ENCODE results near the gene C1QTNF12. TPM values are rescaled to one million over a fixed set of nuclear protein-coding genes. Genes with fewer than 3 reads are reported as not detected.

C1QTNF12 gene
- total and polyA plus RNA-seq, 2 experiments from 2014 or later, result 4.1 to 4.2 TPM

DNA sequence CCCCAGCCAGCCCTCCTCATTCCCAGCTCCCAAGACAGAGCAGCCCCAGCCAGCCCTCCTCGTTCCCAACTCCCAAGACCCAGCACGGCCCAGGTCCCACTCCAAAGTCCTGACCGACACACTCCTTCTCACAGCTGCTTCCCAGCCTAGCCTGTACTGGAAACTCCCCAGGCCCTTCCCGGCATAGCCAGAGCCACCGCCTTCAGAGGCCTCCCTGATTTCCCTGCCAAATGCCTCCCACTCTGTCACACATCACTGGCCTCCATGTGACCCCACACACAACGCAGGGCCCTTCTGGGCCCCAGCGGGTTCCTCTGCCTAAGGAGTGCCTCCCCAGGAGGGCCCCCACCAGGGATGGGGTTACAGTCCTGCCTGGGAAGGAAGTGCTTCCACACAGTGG lies 24.3 kb upstream of the C1QTNF12 start:
- Histone ChIP-seq H3K79me2 (replicated peaks; ENCODE audit: insufficient read depth) (peaks cover 52% of the 10 kb centered on the region), H3F3A (replicated peaks; ENCODE audit: low read depth) (0 out of 2 replicates have a peak, but pooled peaks cover 4% of the 10 kb centered on the region), H3K36me3 (ENCODE audit: insufficient read depth) (no peaks in the 10 kb centered on the region), H4K20me1 (replicated peaks; ENCODE audit: insufficient read depth) (peaks cover 18% of the 10 kb centered on the region), H3K4me3 (no peak overlapping the region; the same call in 1 of the 2 replicates), H3K27ac (ENCODE audit: low read depth) (0 out of 2 replicates have a peak overlapping the region, but pooled peaks have one; percentile 50), H3K27me3 (ENCODE audit: insufficient read depth) (no peaks in the 10 kb centered on the region), H3K4me1 (ENCODE audit: insufficient read depth) (no peaks in the 10 kb centered on the region; the same call in 1 of the 2 replicates), H3K4me2 (0 out of 2 replicates have a peak overlapping the region, but pooled peaks have one; percentile 26), H3K9me2 (ENCODE audit: insufficient read depth) (no peaks in the 10 kb centered on the region), H2AFZ (no peak overlapping the region)
- Mint-ChIP-seq H3K4me3 (peak overlapping the region; percentile 39; the same call in 2 of the 3 replicates), H3K27ac (peak overlapping the region; percentile 8), H3K27me3 (ENCODE audit: insufficient read depth, low read depth, poor library complexity) (peaks cover 9% of the 10 kb centered on the region), H3K4me1 (peaks cover 25% of the 10 kb centered on the region), H3K36me3 (ENCODE audit: low read depth) (peaks cover 22% of the 10 kb centered on the region), H3K9me3 (no peaks in the 10 kb centered on the region)
- ATAC-seq (no peak), DNase-seq (ENCODE audit: low spot score) (no peak)
- TF ChIP-seq ZNF114 (CRISPR knock-in tag; IDR thresholded peaks at IDR 0.05) (no peak), STAT1 (IDR thresholded peaks at IDR 0.05; ENCODE audit: unreplicated experiment) (no peak), POLR2AphosphoS5 (IDR thresholded peaks at IDR 0.05; ENCODE audit: low read depth) (no peak), NANOG (IDR thresholded peaks at IDR 0.05; ENCODE audit: borderline replicate concordance) (no peak), JUNB (IDR thresholded peaks at IDR 0.05; ENCODE audit: unreplicated experiment) (no peak), EZH2phosphoT487 (IDR thresholded peaks at IDR 0.05; ENCODE audit: unreplicated experiment) (no peak), EZH2 (IDR thresholded peaks at IDR 0.05; ENCODE audit: low read depth, unreplicated experiment) (no peak), CREB1 (CRISPR knock-in tag; IDR thresholded peaks at IDR 0.05; ENCODE audit: low read depth) (no peak), ZNF331 (CRISPR knock-in tag; IDR thresholded peaks at IDR 0.05; ENCODE audit: low read depth) (no peak)
- TF ChIP-seq, protein P1, sequence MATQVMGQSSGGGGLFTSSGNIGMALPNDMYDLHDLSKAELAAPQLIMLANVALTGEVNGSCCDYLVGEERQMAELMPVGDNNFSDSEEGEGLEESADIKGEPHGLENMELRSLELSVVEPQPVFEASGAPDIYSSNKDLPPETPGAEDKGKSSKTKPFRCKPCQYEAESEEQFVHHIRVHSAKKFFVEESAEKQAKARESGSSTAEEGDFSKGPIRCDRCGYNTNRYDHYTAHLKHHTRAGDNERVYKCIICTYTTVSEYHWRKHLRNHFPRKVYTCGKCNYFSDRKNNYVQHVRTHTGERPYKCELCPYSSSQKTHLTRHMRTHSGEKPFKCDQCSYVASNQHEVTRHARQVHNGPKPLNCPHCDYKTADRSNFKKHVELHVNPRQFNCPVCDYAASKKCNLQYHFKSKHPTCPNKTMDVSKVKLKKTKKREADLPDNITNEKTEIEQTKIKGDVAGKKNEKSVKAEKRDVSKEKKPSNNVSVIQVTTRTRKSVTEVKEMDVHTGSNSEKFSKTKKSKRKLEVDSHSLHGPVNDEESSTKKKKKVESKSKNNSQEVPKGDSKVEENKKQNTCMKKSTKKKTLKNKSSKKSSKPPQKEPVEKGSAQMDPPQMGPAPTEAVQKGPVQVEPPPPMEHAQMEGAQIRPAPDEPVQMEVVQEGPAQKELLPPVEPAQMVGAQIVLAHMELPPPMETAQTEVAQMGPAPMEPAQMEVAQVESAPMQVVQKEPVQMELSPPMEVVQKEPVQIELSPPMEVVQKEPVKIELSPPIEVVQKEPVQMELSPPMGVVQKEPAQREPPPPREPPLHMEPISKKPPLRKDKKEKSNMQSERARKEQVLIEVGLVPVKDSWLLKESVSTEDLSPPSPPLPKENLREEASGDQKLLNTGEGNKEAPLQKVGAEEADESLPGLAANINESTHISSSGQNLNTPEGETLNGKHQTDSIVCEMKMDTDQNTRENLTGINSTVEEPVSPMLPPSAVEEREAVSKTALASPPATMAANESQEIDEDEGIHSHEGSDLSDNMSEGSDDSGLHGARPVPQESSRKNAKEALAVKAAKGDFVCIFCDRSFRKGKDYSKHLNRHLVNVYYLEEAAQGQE (IDR thresholded peaks at IDR 0.05; ENCODE audit: unreplicated experiment), result no peak
- TF ChIP-seq, protein P2, sequence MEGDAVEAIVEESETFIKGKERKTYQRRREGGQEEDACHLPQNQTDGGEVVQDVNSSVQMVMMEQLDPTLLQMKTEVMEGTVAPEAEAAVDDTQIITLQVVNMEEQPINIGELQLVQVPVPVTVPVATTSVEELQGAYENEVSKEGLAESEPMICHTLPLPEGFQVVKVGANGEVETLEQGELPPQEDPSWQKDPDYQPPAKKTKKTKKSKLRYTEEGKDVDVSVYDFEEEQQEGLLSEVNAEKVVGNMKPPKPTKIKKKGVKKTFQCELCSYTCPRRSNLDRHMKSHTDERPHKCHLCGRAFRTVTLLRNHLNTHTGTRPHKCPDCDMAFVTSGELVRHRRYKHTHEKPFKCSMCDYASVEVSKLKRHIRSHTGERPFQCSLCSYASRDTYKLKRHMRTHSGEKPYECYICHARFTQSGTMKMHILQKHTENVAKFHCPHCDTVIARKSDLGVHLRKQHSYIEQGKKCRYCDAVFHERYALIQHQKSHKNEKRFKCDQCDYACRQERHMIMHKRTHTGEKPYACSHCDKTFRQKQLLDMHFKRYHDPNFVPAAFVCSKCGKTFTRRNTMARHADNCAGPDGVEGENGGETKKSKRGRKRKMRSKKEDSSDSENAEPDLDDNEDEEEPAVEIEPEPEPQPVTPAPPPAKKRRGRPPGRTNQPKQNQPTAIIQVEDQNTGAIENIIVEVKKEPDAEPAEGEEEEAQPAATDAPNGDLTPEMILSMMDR (conservative IDR thresholded peaks at IDR 0.05; ENCODE audit: low read depth in 2 of 2), result no peak
- TF ChIP-seq, protein P3, sequence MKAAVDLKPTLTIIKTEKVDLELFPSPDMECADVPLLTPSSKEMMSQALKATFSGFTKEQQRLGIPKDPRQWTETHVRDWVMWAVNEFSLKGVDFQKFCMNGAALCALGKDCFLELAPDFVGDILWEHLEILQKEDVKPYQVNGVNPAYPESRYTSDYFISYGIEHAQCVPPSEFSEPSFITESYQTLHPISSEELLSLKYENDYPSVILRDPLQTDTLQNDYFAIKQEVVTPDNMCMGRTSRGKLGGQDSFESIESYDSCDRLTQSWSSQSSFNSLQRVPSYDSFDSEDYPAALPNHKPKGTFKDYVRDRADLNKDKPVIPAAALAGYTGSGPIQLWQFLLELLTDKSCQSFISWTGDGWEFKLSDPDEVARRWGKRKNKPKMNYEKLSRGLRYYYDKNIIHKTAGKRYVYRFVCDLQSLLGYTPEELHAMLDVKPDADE (IDR thresholded peaks at IDR 0.05), result no peak
